Measurements from ENCODE around the gene PTPRE.

The PTPRE gene

DNA sequence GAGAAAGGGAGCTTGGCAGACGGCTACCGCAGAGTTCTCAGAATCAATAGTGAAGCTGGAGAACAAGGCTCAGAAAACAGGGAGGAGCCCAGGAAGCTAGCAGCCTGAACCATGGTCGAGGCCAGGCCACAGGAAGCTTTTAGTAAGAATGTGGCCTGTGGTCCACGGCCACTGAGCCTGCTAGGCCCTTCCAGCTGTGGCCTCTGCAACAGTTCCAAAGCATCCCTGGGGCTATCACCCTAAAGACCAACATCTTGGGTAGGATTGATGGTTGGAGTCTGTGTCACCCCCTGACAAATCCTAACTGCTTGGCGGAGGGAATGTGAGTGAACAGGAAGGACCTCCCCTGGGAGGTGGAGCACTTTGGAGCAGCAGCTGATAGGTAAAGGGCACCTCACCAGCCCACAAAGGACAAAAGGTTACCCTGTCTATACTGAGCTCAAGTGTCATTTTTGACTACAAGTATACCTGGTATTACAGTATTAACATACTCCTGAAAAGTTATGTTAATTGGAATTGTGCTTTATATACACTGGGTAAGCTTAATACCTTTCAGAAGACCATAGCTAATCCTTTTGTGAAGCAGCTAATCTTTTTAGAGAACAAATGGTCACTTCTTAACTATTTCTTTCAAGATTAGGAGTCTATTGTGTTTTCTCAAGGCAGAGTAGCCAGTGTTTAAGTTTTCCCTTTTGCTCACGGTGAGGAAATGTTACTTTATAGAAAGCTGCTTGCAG is 18.7 kb downstream of the PTPRE start:
- DNase-seq (ENCODE audit: low read depth, low spot score) = no peak

DNA sequence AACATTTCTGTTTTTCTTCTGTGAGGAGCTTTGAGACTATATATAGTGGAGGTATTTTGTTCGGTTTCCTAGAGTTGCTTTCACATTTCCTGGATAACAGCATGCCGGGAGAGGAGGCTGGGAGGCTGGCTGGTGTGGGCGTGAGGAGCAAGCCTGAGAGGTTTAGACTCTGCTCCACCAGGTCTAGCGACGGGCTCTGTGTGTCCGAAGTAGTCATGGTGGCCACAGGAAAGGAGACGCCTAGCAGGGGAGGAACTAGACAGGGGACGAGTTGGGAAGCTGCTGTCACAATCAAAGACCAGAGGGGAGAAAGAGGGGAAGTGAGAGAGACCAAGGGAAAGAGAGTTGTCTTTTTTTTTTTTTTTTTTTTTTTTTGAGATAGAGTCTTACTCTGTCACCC is 19.6 kb downstream of the PTPRE start:
- no peak for DNase-seq (ENCODE audit: low read depth, low spot score)

GRCh38 chr10:127928021-127928806 is 21.3 kb downstream of the PTPRE start:
- DNase-seq (ENCODE audit: low read depth, low spot score) = peak; percentile 79

GRCh38 chr10:127932521-127933270 is 25.8 kb downstream of the PTPRE start:
- no peak for DNase-seq (ENCODE audit: low read depth, low spot score)

DNA sequence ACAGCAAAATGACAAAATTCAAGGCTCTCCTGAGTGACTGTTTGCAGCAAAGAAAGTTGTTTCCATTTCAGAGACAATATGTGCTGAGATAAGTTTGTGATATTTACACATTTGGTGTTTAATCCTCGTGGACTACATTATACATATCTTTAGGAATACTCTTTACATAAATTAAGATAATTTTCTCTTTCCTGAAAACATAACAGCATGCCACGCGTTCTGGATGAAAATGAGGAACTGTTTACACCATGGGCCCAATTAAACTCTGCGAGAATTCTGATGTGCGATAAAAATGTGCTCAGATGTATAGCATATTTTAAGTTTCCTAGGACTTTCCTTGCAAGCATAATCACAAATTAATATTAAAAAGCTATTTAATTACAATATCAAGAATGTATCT is 26.4 kb downstream of the PTPRE start:
- DNase-seq (ENCODE audit: low read depth, low spot score) = no peak

DNA sequence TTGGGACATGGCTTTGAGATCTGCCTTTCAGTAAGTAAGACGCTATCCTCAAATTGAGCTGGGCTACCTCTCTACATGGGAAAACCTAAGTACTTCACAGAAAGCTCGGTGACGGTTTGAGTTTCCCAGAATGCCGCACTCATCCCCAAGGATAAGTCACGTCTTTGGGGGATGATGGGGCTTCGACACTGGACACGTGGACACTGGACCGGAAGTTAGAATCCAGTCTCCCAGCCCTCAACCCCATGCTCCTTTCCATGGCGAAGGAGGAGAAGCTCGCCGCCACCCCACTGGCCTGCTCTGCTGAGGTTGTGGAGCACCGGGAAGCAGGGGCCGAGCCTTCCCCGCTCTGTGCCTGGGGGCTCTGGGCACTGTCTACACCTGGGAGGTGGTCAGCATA is 27.5 kb downstream of the PTPRE start:
- no peak for DNase-seq (ENCODE audit: low read depth, low spot score)

DNA sequence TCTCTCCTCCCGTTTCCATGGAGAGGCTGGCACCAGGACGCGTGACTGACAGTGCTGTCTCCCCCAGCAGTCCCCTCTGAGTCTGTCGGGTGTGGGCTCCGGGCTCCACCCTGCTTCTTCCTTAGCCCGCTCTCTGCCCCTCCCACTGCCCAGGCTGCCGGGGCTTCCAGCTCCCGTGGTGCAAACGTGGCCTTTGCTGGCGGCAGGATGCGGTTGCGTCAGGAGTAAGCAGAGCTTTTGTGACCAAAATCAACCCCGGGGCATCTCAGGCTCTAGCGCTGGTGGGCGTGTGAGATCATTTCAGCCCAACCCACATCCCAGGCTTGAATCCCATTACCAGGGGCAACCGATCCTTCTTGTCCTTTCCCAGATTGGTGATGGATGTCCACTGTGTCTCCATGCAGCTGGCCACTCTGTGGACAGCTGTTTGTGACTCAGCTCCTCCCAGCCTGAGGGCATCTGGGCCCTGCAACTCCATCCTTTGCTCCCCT is 28.2 kb downstream of the PTPRE start:
- peak; percentile 54 for DNase-seq (ENCODE audit: low read depth, low spot score)

- DNase-seq (ENCODE audit: low read depth, low spot score) = no peak
Measured at GRCh38 chr10:127937069-127937468, 30.2 kb downstream of the PTPRE start.

DNA sequence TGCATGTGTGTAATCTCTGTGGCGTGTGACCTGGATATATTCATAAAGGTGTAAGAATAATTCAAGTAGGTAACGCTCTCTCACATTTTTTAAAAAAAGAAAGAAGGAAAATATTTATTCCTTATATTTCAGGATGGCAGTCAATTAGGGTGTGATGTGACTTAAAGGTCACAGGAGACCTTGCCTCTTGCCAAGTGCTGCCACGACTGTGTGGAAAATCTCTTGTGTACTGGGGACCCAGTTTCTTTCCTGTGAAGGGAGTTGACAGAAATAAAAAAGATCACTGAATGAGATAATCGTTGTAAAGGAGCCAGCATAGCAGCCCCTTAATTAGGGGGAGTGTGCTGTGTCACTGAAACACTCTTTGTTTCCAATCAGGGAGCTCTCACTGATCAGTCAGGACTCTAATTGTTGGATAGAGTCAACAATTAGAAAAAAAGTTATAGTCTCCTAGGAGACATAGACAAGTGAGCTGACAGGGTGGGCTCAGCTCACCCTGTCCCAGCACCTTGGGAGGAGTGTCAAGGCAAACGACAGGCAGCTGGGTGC is 31.1 kb downstream of the PTPRE start:
- no peak for DNase-seq (ENCODE audit: low read depth, low spot score)

DNA sequence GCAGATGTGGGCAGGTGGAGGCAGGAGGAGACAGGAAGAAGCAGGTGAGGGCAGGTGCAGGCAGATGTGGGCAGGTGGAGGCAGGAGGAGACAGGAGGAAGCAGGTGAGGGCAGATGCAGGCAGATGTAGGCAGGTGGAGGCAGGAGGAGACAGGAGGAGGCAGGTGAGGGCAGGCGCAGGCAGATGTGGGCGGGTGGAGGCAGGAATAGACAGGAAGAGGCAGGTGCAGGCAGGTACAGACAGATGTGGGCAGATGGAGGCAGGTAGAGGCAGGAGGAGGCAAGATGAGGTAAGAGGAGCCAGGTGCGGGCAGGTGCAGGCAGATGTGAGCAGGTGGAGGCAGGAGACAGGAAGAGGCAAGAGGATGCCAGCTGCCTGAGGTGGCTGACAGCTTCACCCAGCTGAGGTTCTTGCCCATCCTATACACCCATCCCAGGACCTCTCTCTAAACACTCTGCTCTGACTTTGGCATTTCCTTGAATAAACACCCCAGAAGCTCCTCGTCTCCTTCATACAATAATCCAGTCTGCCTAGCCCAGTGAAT is 33.0 kb downstream of the PTPRE start:
- DNase-seq (ENCODE audit: low read depth, low spot score) = no peak

GRCh38 chr10:127940866-127941640 is 34.1 kb downstream of the PTPRE start:
- DNase-seq (ENCODE audit: low read depth, low spot score) = no peak

GRCh38 chr10:127942811-127943210 is 35.9 kb downstream of the PTPRE start:
- DNase-seq (ENCODE audit: low read depth, low spot score) = no peak

DNA sequence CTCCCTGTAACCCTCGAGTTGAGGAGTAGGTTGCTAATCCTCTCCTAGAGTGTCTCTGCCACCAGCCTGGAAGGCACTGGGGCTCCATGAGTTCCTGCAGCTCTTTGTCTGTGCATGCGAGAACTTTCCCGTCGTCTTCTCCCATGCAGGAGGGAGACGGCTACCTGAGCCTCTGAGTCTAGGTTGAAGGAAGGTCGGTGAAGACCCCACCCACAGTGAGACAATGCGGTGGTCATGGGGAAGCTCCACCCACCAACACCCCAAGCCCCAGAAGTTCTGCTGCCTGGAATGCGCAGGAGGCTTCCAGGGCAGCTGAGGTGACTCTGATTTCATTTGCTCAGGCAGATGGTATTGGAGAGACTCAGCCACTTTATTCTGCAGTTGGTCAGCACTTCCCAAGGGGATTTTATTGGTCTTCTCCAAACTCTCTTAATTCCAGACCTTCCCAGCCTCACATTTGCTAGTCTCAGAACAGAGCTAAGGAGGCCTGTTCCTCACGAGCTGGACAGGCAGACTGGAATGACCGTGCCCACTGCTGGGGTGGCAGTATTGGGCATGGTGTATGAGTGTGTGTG is 36.5 kb downstream of the PTPRE start:
- DNase-seq (ENCODE audit: low read depth, low spot score) = no peak

DNA sequence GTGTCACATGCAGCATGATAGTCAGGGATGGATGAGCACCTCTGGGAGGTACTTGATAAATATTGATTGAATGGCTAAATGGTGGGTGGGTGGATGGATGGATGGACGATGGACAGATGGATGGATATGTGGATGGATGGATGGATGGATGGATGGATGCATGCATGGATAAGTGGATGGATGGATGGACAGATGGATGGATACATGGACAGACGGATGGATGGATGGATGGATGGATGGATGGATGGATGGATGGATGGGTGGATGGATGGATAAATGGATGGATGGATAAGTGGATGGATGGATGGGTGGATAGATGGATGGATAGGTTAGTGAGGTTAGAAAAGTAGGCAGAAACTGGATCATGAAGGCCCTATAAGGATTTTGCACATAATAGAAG is 37.4 kb downstream of the PTPRE start:
- no peak for DNase-seq (ENCODE audit: low read depth, low spot score)

DNA sequence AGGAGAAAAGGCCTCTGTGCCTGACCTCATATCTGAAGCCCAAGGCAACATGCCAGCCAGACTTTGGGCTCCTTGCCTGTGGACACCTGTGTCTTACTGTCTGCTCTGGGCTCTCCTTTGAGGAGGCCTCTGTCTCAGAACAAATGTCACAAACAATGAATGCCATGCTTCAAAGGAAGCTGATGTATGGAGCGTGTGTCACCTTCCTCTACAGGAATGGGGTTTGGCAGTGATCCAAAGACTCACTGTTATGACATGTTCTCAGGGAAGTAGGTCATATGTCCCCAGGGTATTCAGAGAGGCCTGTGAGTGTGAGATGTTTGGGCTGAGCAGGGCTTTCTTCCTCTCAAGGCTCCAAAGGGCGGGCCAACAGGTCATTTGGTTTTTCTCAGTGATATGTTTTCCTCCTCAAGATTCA is 38.4 kb downstream of the PTPRE start:
- peak; percentile 52 for DNase-seq (ENCODE audit: low read depth, low spot score)

- DNase-seq (ENCODE audit: low read depth, low spot score) = no peak
Measured at GRCh38 chr10:127945948-127946711, 39.2 kb downstream of the PTPRE start.

DNA sequence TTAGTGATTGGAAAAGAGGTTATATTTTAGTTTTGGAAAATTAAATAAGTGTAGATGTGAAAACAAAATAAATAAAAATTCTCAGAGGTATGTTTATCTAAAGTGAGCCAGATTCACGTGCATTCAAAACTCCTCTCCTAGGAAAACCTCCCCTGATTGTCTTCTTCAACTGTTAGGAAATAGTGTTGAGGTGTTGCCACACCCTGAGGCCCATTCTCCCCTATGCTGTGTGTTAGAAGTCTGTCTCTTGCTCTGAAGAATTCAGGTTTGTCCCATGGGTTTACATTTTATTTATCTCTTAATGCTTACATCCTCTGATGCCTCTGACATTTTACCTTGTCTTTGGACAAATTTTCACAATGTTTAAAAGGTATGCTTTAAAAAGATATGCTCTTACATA is 40.3 kb downstream of the PTPRE start:
- DNase-seq (ENCODE audit: low read depth, low spot score) = no peak

DNA sequence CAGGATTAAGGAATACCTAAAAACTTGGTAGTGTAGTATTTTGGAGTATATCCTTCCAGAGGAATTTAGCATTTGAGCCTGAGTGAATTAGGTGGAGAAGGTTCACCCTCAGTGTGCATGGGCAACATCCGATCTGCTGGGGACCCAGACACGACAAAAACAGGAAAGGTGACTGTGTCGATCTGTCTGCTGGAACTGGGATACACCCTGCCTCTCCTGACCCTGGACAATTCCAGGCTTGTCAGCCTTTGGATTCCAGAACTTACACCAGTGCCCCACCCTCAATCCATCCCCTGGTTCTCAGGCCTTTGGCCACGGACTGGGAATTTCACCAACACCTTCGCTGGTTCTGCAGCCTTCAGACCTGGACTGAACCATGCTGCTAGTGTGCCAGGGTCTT is 41.9 kb downstream of the PTPRE start:
- DNase-seq (ENCODE audit: low read depth, low spot score) = no peak

DNA sequence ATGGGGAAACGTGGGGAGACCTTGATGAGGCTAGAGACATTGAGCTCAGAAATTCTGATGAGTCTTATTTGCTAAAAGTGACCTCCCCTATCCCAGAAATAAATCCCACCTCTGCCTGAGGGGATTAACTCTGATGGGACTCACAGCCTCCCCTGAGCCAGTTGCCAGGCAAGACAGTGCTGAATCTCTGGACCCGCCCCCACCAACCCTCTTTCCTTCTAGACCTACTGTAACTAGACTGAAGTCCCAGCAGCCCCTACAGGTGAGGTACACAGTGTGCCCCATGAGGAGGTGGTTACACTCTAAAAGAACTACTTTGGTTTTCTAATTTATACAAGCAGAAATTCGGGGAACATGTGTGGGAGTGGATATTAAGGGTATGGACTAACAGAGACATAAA is 42.9 kb downstream of the PTPRE start:
- DNase-seq (ENCODE audit: low read depth, low spot score) = no peak

Measured in astrocyte of the hippocampus (primary cell).